CD14-positive monocyte (primary cell): ENCODE measurements around the gene RBFOX2. TPM values are rescaled to one million over a fixed set of nuclear protein-coding genes. Genes with fewer than 3 reads are reported as not detected.

Experiments
- DNase-seq, 3 donors: peaks; one replicate each; pipeline ENCODE4 v3.0.0-alpha.2; 2011 to 2022
- H2AFZ ChIP-seq: 2 replicates; pipeline ENCODE4 v1.6.0; 2012; ENCODE audit warnings: mild to moderate bottlenecking, low read depth, low read length, inconsistent platforms; ENCODE audit not compliant: insufficient read depth, poor library complexity, severe bottlenecking
- H3K27ac ChIP-seq, 2 donors: 1 replicate in 1 of 2; 2 replicates in 1 of 2; pipeline ENCODE4 v1.5.1; 2012 to 2013; ENCODE audit warnings: low read length in 2 of 2, control low read depth in 1 of 2, inconsistent platforms in 1 of 2, low read depth in 1 of 2, mild to moderate bottlenecking in 1 of 2
- H3K27me3 ChIP-seq, 2 donors: one replicate each; pipeline versions ENCODE4 v1.6.0 to v1.6.1; 2011 to 2013; ENCODE audit warnings: low read length in 2 of 2; ENCODE audit not compliant: control insufficient read depth in 2 of 2, insufficient read depth in 2 of 2
- H3K36me3 ChIP-seq, 2 donors: replicated peaks in 1 of 2; 1 replicate in 1 of 2; 2 replicates in 1 of 2; pipeline versions ENCODE4 v1.5.1 to v1.6.1; 2012 to 2013; ENCODE audit warnings: low read length in 2 of 2, control low read depth in 1 of 2, inconsistent platforms in 1 of 2, mild to moderate bottlenecking in 1 of 2; ENCODE audit not compliant: insufficient read depth in 2 of 2, control insufficient read depth in 1 of 2
- H3K4me1 ChIP-seq, 2 donors: 1 replicate in 1 of 2; 2 replicates in 1 of 2; pipeline versions ENCODE4 v1.5.1 to v1.6.1; 2012 to 2013; ENCODE audit warnings: low read length in 2 of 2, control low read depth in 1 of 2, inconsistent platforms in 1 of 2, mild to moderate bottlenecking in 1 of 2, moderate library complexity in 1 of 2; ENCODE audit not compliant: insufficient read depth in 2 of 2, control insufficient read depth in 1 of 2
- H3K4me2 ChIP-seq: replicated peaks from 2 replicates; pipeline ENCODE3; 2012; ENCODE audit warnings: low read length, moderate library complexity, mild to moderate bottlenecking; ENCODE audit not compliant: poor library complexity, severe bottlenecking; ENCODE audit errors: extremely low read depth
- H3K4me3 ChIP-seq, 3 experiments: fragments of 200-600 bp in 1 of 3; sonication (generic) in 1 of 3; replicated peaks in 1 of 3; 1 replicate in 2 of 3; 2 replicates in 1 of 3; pipeline ENCODE4 v1.5.1; 2011 to 2013; ENCODE audit warnings: low read length in 3 of 3, mild to moderate bottlenecking in 3 of 3, control low read depth in 2 of 3, low read depth in 2 of 3, inconsistent platforms in 1 of 3, moderate library complexity in 1 of 3
- H3K79me2 ChIP-seq: 2 replicates; pipeline ENCODE4 v1.6.0; 2012; ENCODE audit warnings: mild to moderate bottlenecking, control low read depth, inconsistent platforms, low read length, moderate library complexity; ENCODE audit not compliant: insufficient read depth
- H3K9ac ChIP-seq: 2 replicates; pipeline ENCODE4 v1.6.0; 2017; ENCODE audit warnings: low read length, mild to moderate bottlenecking; ENCODE audit not compliant: insufficient read depth, poor library complexity, severe bottlenecking
- H3K9me3 ChIP-seq, 2 donors: replicated peaks in 1 of 2; 1 replicate in 1 of 2; 2 replicates in 1 of 2; pipeline versions ENCODE4 v1.5.1 to v1.6.1; 2012 to 2013; ENCODE audit warnings: low read length in 2 of 2, control low read depth in 1 of 2; ENCODE audit not compliant: control insufficient read depth in 1 of 2, insufficient read depth in 1 of 2
- H4K20me1 ChIP-seq: 2 replicates; pipeline ENCODE4 v1.6.0; 2012; ENCODE audit warnings: mild to moderate bottlenecking, low read length, control low read depth, moderate library complexity; ENCODE audit not compliant: insufficient read depth
- H3K27ac Mint-ChIP-seq, 7 donors: one replicate each; pipeline ENCODE4 v1.8.0; 2020; ENCODE audit warnings: mild to moderate bottlenecking in 7 of 7, mixed read lengths in 7 of 7, moderate library complexity in 6 of 7, inconsistent platforms in 2 of 7
- H3K27me3 Mint-ChIP-seq, 3 donors: one replicate each; pipeline ENCODE4 v1.8.0; 2021 to 2022; ENCODE audit warnings: low read depth in 3 of 3, mild to moderate bottlenecking in 3 of 3, mixed read lengths in 3 of 3, moderate library complexity in 3 of 3, inconsistent platforms in 1 of 3
- H3K36me3 Mint-ChIP-seq, 2 donors: one replicate each; pipeline ENCODE4 v1.8.0; 2020; ENCODE audit warnings: mixed read lengths in 2 of 2, inconsistent platforms in 1 of 2, mild to moderate bottlenecking in 1 of 2
- H3K4me1 Mint-ChIP-seq: one replicate; pipeline ENCODE4 v1.8.0; 2020; ENCODE audit warnings: mild to moderate bottlenecking, mixed read lengths
- H3K4me3 Mint-ChIP-seq, 2 donors: one replicate each; pipeline ENCODE4 v1.8.0; 2020; ENCODE audit warnings: mild to moderate bottlenecking in 2 of 2, mixed read lengths in 2 of 2, moderate library complexity in 1 of 2
- H3K9me3 Mint-ChIP-seq, 7 donors: one replicate each; pipeline ENCODE4 v1.8.0; 2020 to 2022; ENCODE audit warnings: mixed read lengths in 7 of 7, mild to moderate bottlenecking in 6 of 7, moderate library complexity in 6 of 7, inconsistent platforms in 2 of 7
- WGBS: methylation state at CpG from one replicate; pipeline ENCODE4 v1.1.5; 2013; ENCODE audit warnings: missing lambda C conversion rate; ENCODE audit not compliant: insufficient coverage; 5-methylcytosine and 5-hydroxymethylcytosine counted together
- intact Hi-C, 2 donors: fragments of 100-400 bp; cut with micrococcal nuclease; formaldehyde crosslinking; loops; one replicate each; pipeline versions ENCODE4 v1.15.0 to v1.15.1; 2023
- polyA plus RNA-seq, 3 donors: library from polyadenylated mRNA; depleted of rRNA in 1 of 3; unstranded in 2 of 3; stranded (reverse) in 1 of 3; fragments of 300-500 nt in 2 of 3; fragments of >200 nt in 1 of 3; fragmentation: Illumina TruSeq in 2 of 3; gene quantifications; 1 replicate in 2 of 3; 2 replicates in 1 of 3; pipeline ENCODE4 v1.2.3, GENCODE V29; 2012 to 2021
- TF ChIP-seq, protein P1 (sequence below): fragments of 200-600 bp; IDR thresholded peaks from one replicate; pipeline ENCODE4 v1.8.0; 2022; ENCODE audit warnings: antibody characterized with exemption, mild to moderate bottlenecking

RBFOX2 gene
- polyA plus RNA-seq, 3 donors, result not detected

DNA sequence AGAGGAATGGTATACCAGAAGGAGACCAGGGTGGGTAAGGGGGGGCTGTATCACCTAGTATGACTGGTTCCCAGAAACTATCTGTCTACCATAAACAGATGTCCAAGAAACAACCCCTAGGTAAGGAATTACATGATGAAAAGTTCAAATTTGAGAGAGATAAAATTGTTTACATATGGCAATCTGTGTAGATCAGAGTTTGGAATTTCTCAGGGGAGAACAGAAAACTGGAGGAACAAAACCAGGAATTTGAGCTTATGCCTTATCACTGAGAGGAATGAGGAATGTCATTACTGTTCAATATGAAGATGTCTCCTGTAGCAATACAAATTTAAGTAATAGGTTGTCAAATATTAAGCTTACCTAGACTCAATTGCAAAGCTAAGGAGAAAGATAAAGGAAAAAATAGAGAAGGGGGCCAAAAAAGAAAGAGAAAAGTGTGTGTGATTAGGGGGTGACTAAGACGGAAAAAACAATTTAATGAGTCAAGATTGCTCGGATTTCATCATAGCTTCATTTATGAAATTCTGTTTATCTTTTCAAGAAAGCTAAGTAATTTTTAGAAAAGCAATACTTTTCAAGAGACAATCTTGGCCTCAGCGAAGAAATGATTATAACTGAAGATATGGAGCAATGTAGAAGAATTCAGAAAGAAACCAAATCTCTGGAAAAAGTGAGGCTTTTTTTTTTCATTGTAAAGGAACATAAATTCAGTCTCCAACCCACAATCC is 193.2 kb downstream of the RBFOX2 start:
- no peaks in the 10 kb centered on the region for H3K9me3 ChIP-seq
- TF ChIP-seq, protein P1, sequence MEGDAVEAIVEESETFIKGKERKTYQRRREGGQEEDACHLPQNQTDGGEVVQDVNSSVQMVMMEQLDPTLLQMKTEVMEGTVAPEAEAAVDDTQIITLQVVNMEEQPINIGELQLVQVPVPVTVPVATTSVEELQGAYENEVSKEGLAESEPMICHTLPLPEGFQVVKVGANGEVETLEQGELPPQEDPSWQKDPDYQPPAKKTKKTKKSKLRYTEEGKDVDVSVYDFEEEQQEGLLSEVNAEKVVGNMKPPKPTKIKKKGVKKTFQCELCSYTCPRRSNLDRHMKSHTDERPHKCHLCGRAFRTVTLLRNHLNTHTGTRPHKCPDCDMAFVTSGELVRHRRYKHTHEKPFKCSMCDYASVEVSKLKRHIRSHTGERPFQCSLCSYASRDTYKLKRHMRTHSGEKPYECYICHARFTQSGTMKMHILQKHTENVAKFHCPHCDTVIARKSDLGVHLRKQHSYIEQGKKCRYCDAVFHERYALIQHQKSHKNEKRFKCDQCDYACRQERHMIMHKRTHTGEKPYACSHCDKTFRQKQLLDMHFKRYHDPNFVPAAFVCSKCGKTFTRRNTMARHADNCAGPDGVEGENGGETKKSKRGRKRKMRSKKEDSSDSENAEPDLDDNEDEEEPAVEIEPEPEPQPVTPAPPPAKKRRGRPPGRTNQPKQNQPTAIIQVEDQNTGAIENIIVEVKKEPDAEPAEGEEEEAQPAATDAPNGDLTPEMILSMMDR, result no peak
- H3K9ac ChIP-seq, result no peak overlapping the region
- 20% methylated on average over 1 of the region's 3 CpGs for WGBS
- Mint-ChIP-seq H3K9me3 (no peaks in the 10 kb centered on the region), H3K36me3 (no peaks in the 10 kb centered on the region), H3K4me1 (peaks cover 41% of the 10 kb centered on the region), H3K27ac (no peak overlapping the region), H3K27me3 (peaks cover 6 to 17% (median 11%) of the 10 kb centered on the region in 3 donors), H3K4me3 (peak overlapping the region; percentile 14 to 60)
- H4K20me1 ChIP-seq, result no peaks in the 10 kb centered on the region
- no peaks in the 10 kb centered on the region for H3K36me3 ChIP-seq
- H2AFZ ChIP-seq, result peak overlapping the region; percentile 62
- peaks cover 0 to 8% of the 10 kb centered on the region in 2 donors for H3K27me3 ChIP-seq
- H3K27ac ChIP-seq, result no peak overlapping the region
- H3K4me3 ChIP-seq, result peak overlapping the region in 1 of 3 experiments; percentile 38
- peak overlapping the region; percentile 42 for H3K4me2 ChIP-seq
- H3K79me2 ChIP-seq, result no peaks in the 10 kb centered on the region
- H3K4me1 ChIP-seq, result peaks cover 8 to 23% of the 10 kb centered on the region in 2 donors
- intact Hi-C loops, result no loop called here
- peak in 2 of 3 donors; percentile 14 to 19 for DNase-seq

DNA sequence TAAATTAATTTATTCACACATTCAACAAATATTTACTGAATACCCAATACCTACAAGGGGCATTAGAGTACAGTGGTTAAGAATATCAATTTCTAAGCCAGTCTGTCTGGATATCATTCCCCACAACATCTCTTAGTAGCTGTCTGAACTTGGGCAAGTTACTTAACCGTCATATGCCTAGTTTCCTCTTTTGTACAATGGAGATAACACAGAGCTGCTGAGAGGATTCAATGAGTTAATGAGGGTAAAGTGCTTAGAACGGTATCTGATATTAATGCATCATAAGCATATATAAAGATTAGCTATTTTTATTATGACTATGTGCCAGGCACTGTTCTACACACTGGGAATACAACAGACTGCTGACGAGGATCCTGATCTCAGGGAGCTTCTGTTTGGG is 194.6 kb downstream of the RBFOX2 start:
- Mint-ChIP-seq H3K27me3 (peaks cover 0 to 5% (median 4%) of the 10 kb centered on the region in 3 donors), H3K4me1 (peaks cover 28% of the 10 kb centered on the region), H3K4me3 (no peak overlapping the region), H3K9me3 (no peaks in the 10 kb centered on the region), H3K36me3 (no peaks in the 10 kb centered on the region), H3K27ac (peak overlapping the region in 1 of 7 donors; percentile 70)
- no peak overlapping the region for H3K27ac ChIP-seq
- H3K9me3 ChIP-seq, result no peaks in the 10 kb centered on the region
- H3K36me3 ChIP-seq, result no peaks in the 10 kb centered on the region
- H4K20me1 ChIP-seq, result no peaks in the 10 kb centered on the region
- intact Hi-C loops, result no loop called here
- no peak overlapping the region for H2AFZ ChIP-seq
- H3K9ac ChIP-seq, result no peak overlapping the region
- no peak for DNase-seq
- no peaks in the 10 kb centered on the region for H3K79me2 ChIP-seq
- no peak overlapping the region for H3K4me3 ChIP-seq
- TF ChIP-seq, protein P1, result no peak
- H3K27me3 ChIP-seq, result no peaks in the 10 kb centered on the region
- no peak overlapping the region for H3K4me2 ChIP-seq
- WGBS, result no CpG with 5 or more reads among the region's 3 CpGs
- H3K4me1 ChIP-seq, result peaks cover under 1 to 15% of the 10 kb centered on the region in 2 donors
